ENCODE results near the gene MYLK.

The MYLK gene

DNA sequence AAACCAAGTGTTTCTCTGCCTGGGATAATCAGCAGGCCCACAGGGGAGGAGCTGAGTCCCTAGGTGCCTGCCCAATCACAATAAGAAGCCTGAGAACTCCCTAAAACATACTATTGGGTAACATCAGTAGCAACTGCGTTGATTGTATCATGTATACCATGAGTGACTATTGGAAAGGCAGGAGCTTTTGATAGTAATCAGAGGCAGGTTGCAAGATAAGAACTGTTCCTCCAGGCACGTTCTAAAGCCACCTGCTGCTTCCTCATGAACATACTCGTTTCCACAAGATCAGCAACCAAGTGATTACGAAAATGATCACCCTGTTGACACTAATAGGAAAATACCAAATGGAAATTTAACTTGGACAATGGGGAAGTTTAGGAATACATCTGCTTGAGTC, 6.7 kb downstream of the MYLK start:
- TF ChIP-seq, protein P1, sequence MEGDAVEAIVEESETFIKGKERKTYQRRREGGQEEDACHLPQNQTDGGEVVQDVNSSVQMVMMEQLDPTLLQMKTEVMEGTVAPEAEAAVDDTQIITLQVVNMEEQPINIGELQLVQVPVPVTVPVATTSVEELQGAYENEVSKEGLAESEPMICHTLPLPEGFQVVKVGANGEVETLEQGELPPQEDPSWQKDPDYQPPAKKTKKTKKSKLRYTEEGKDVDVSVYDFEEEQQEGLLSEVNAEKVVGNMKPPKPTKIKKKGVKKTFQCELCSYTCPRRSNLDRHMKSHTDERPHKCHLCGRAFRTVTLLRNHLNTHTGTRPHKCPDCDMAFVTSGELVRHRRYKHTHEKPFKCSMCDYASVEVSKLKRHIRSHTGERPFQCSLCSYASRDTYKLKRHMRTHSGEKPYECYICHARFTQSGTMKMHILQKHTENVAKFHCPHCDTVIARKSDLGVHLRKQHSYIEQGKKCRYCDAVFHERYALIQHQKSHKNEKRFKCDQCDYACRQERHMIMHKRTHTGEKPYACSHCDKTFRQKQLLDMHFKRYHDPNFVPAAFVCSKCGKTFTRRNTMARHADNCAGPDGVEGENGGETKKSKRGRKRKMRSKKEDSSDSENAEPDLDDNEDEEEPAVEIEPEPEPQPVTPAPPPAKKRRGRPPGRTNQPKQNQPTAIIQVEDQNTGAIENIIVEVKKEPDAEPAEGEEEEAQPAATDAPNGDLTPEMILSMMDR (IDR thresholded peaks at IDR 0.05; ENCODE audit: insufficient read depth, low read depth, low read length, missing control alignments) = no peak
- no peak overlapping the region for H3K4me3 ChIP-seq (ENCODE audit: low read depth, low read length)
- no peak for DNase-seq (ENCODE audit: low read depth)

DNA sequence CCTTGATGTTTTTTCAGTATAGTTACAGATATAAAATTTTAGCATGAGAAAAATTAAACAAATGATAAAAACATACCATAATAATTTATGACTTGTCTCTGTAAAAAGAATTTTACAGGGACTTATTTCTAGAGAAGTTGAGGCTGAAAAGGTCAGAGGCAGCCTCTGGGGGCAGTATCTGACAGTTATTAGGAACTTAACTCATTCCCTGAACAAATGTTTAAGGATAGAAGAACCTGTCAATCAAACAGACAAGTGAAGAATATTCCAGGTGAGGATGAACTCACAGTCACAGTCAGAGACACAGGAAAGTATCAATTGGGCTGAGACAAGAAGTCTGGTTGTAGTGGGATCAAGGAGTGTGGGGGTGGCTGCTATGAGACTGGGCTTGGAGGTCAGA, 7.3 kb downstream of the MYLK start:
- TF ChIP-seq, protein P1 (IDR thresholded peaks at IDR 0.05; ENCODE audit: insufficient read depth, low read depth, low read length, missing control alignments) = peak; percentile 24
- DNase-seq (ENCODE audit: low read depth) = no peak

DNA sequence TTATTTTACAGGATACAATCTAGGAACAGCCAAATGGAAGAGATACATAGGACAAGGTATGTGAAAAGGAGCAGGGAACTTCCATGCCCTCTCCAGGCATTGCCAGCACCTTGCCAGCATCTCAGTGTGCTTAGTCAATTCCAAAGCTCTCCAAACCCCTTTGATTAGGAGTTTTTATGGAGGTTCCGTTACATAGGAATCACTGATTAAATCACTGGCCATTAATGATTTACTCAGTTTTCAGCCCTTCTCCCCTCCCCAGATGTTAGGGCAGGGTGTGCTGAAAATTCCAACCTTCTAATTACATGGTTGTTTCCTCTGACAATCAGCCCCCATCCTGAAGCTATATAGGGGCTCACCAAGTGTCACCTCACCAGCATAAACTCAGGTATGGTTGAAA, 11.5 kb downstream of the MYLK start:
- H3K4me3 ChIP-seq (ENCODE audit: low read depth, low read length) = no peak overlapping the region
- no peak for DNase-seq (ENCODE audit: low read depth)
- TF ChIP-seq, protein P1 (IDR thresholded peaks at IDR 0.05; ENCODE audit: insufficient read depth, low read depth, low read length, missing control alignments) = no peak

More for the DNA sequence above, 7.3 kb downstream of the MYLK start:
- no peak overlapping the region for H3K4me3 ChIP-seq (ENCODE audit: low read depth, low read length)

DNA sequence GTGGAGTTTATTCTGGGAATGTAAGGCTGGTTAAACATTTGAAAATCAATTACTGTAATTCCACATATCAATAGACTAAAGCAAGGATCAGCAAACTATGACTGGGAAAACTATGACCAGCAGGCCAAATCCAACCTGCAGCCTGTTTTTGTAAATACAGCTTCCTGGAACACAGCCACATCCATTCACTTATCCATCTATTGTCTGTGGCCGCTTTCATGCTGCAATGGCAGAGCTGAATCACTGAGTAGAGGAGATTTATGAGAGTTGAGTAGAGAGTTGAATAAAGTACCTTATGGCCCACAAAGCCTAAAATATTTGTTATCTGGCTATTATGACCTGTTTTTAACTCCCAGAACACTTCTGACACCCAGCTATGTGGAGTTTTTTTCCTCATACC, 12.2 kb downstream of the MYLK start:
- TF ChIP-seq, protein P1 (IDR thresholded peaks at IDR 0.05; ENCODE audit: insufficient read depth, low read depth, low read length, missing control alignments) = no peak
- no peak overlapping the region for H3K4me3 ChIP-seq (ENCODE audit: low read depth, low read length)
- DNase-seq (ENCODE audit: low read depth) = no peak

DNA sequence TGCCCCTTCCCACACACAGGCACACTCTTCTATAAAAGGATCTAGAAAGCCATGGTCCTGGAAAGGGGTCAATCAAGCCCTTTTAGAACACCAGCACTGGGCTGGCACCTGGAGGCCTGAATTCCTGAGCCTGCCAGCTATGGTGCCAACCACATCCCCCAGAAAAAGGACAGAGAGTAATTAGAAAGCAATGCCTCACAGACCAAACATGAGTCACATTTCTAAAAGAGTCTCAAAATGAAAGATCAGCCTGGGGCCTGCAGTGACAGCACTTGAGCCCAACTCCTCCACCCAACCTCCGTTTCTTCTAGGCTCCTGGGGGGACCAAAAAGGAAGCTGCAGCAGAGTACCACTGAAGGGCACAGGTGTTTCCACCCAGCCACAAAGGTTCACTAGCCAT, 14.1 kb downstream of the MYLK start:
- TF ChIP-seq, protein P1 (IDR thresholded peaks at IDR 0.05; ENCODE audit: insufficient read depth, low read depth, low read length, missing control alignments) = no peak
- no peak for DNase-seq (ENCODE audit: low read depth)
- H3K4me3 ChIP-seq (ENCODE audit: low read depth, low read length) = no peak overlapping the region

DNA sequence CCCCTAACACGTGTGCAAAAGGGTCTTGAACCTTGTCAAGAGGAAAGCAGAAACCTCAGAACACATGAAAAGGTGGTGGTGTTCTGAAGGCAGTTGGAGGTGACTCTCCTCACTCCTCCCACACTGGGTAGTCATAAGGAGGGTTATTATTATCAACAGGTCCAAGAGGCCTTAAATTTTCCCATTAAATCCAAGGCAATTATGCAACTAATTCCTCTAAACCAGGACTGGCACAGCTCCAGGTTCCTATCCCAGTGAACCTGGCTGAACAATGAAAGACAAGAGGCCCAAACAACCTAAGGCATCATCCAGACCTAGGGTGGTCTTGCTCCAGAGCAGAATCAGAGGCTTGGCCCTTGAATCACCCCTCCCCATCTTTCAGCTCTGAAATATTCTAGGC, 15.0 kb downstream of the MYLK start:
- DNase-seq (ENCODE audit: low read depth) = no peak
- TF ChIP-seq, protein P1 (IDR thresholded peaks at IDR 0.05; ENCODE audit: insufficient read depth, low read depth, low read length, missing control alignments) = no peak
- no peak overlapping the region for H3K4me3 ChIP-seq (ENCODE audit: low read depth, low read length)

DNA sequence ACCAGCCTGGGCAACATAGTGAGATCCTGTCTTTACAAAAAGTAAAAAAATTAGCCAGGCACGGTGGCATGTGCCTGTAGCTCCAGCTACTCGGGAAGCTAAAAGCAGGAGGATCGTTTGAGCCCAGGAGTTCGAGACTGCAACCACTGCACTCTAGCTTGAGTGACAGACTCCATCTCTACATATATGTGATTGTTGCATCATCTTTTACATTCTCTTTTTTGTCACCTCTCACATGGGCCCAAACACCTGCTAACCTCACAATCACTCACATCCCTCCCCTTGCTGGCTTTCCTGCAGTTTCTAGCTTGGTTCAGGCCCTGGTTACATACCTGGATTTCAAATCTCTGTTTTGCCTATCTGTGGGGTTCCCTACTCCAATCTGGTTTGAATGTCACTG, 19.4 kb downstream of the MYLK start:
- no peak for DNase-seq (ENCODE audit: low read depth)
- H3K4me3 ChIP-seq (ENCODE audit: low read depth, low read length) = no peak overlapping the region
- TF ChIP-seq, protein P1 (IDR thresholded peaks at IDR 0.05; ENCODE audit: insufficient read depth, low read depth, low read length, missing control alignments) = no peak

Measured in GM12865 (cell line).